PFSK-1 (cell line): ENCODE results near the gene FAM168A.

Source experiments
- FOXP2 ChIP-seq: optimal IDR thresholded peaks from 2 replicates; pipeline ENCODE3; 2011; ENCODE audit warnings: borderline replicate concordance, control low read depth, inconsistent platforms; ENCODE audit not compliant: insufficient read depth; ENCODE audit errors: extremely low read length, extremely low read depth
- POLR2AphosphoS5 ChIP-seq: IDR thresholded peaks from 2 replicates; pipeline ENCODE4 v1.6.1; 2012; ENCODE audit warnings: low read depth, mild to moderate bottlenecking, control low read depth, low read length, moderate library complexity
- SIN3A ChIP-seq: IDR thresholded peaks from 2 replicates; pipeline ENCODE4 v1.6.1; 2012; ENCODE audit warnings: mild to moderate bottlenecking, low read length, moderate library complexity, borderline replicate concordance; ENCODE audit not compliant: insufficient read depth
- TAF1 ChIP-seq: IDR thresholded peaks from 2 replicates; pipeline ENCODE4 v1.6.1; 2012; ENCODE audit warnings: low read length, control low read depth, borderline replicate concordance; ENCODE audit not compliant: insufficient read depth
- TF ChIP-seq, protein P1 (sequence below), 2 experiments: IDR thresholded peaks; 2 replicates each; pipeline versions ENCODE4 v1.6.1 to v1.8.0; 2011 to 2012; ENCODE audit warnings: low read depth in 2 of 2, low read length in 2 of 2, control low read depth in 1 of 2, inconsistent platforms in 1 of 2, mild to moderate bottlenecking in 1 of 2, moderate library complexity in 1 of 2; ENCODE audit not compliant: insufficient read depth in 1 of 2

The FAM168A gene

GRCh38 chr11:73386546-73386945 lies 211.4 kb downstream of the FAM168A start:
- TF ChIP-seq FOXP2 (no peak), TAF1 (no peak)
- TF ChIP-seq, protein P1, sequence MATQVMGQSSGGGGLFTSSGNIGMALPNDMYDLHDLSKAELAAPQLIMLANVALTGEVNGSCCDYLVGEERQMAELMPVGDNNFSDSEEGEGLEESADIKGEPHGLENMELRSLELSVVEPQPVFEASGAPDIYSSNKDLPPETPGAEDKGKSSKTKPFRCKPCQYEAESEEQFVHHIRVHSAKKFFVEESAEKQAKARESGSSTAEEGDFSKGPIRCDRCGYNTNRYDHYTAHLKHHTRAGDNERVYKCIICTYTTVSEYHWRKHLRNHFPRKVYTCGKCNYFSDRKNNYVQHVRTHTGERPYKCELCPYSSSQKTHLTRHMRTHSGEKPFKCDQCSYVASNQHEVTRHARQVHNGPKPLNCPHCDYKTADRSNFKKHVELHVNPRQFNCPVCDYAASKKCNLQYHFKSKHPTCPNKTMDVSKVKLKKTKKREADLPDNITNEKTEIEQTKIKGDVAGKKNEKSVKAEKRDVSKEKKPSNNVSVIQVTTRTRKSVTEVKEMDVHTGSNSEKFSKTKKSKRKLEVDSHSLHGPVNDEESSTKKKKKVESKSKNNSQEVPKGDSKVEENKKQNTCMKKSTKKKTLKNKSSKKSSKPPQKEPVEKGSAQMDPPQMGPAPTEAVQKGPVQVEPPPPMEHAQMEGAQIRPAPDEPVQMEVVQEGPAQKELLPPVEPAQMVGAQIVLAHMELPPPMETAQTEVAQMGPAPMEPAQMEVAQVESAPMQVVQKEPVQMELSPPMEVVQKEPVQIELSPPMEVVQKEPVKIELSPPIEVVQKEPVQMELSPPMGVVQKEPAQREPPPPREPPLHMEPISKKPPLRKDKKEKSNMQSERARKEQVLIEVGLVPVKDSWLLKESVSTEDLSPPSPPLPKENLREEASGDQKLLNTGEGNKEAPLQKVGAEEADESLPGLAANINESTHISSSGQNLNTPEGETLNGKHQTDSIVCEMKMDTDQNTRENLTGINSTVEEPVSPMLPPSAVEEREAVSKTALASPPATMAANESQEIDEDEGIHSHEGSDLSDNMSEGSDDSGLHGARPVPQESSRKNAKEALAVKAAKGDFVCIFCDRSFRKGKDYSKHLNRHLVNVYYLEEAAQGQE (IDR thresholded peaks at IDR 0.05; ENCODE audit: insufficient read depth in 1 of 2, low read depth in 2 of 2, low read length in 2 of 2): no peak

- TF ChIP-seq FOXP2 (no peak), POLR2AphosphoS5 (no peak), TAF1 (no peak), SIN3A (no peak)
- TF ChIP-seq, protein P1 (IDR thresholded peaks at IDR 0.05; ENCODE audit: insufficient read depth in 1 of 2, low read depth in 2 of 2, low read length in 2 of 2): no peak
These were observed 211.9 kb downstream of the FAM168A start for GRCh38 chr11:73386016-73386415.

DNA sequence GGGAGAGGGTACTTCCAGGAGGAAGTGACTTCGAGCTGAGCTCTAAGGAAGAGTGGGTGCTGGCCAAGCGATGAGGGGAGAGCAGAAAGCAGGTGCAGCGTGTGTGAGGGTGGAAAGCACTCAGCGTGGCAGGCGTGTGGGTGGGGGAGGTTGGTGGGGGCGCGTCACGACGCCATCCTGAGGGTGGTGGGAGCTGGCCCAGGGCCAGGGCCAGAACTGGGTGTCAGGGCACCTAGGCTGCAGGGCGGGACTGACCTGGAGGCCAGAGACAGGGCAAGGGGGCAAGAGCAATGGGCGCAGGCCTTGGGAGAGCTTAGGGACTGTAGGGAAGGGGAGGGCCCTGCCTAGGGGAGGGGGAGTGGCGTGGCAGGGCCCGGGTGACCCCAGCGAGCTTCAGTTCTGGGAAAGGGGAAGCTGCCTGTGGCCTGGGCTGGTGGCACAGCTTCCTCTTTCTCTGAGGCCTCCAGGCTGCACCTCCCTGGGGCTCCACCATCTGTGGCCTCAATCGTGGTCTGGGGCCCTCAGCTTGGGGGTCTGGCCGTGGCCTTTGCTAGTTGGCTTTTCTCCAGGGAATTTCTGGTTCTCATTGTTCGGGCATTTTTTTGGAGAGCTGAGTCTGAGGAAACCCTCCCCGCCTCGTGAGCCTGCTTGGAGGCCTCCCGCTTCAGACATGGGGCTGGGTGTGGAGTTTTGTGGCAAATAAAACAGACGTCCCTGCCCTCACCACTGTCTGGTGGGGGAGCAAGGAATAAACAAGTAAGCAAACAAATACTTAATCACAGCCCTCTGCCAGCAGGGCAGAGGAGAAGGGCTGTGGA lies 212.8 kb downstream of the FAM168A start:
- TF ChIP-seq SIN3A: no peak
- TF ChIP-seq TAF1: no peak
- no peak for TF ChIP-seq FOXP2
- TF ChIP-seq, protein P1 (IDR thresholded peaks at IDR 0.05; ENCODE audit: insufficient read depth in 1 of 2, low read depth in 2 of 2, low read length in 2 of 2): no peak
- TF ChIP-seq POLR2AphosphoS5: no peak

DNA sequence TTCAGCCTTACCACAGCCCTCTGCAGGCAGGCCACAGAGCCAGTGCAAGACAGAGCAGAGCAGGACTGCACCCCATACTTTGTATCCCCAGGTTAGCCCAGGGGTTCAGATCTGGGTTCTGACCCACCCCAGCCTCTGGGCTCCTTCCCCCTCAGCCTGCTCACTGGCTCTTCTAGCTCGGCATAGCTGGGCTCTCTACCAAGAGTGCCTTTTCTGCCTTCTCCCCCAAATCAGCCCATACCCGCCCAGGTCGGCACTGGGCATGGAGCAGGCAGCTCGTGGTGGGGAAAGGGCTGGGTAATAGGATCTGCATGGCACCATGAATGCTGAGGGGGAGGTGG lies 213.4 kb downstream of the FAM168A start:
- TF ChIP-seq TAF1 (no peak), POLR2AphosphoS5 (no peak), FOXP2 (no peak), SIN3A (no peak)
- TF ChIP-seq, protein P1 (IDR thresholded peaks at IDR 0.05; ENCODE audit: insufficient read depth in 1 of 2, low read depth in 2 of 2, low read length in 2 of 2): no peak

DNA sequence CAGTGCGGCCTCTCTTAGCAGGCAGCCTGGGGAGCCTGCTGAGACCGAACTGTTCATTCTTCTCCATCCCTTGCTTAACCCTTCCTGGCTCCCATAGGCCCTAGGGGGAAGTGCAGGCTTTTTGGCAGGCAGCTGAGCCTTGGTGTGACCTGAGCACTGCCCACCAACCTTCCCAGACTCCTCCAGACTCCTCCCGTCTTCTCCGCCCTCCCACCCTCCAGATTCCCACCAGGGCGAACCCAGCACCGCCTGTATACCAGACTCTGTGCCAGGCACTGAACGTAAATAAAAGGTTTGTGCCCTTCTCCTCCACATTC lies 213.8 kb downstream of the FAM168A start:
- TF ChIP-seq, protein P1 (IDR thresholded peaks at IDR 0.05; ENCODE audit: insufficient read depth in 1 of 2, low read depth in 2 of 2, low read length in 2 of 2): no peak
- TF ChIP-seq SIN3A (no peak), TAF1 (no peak), FOXP2 (no peak), POLR2AphosphoS5 (no peak)
